HEK293T (cell line): ENCODE data around the gene CD33.

Experiments used
- CTCF ChIA-PET: fragments of 350-600 bp; formaldehyde crosslinking; extraction: SDS; loops from one replicate; lab custom pipeline; 2021; ENCODE audit warnings: antibody characterized with exemption, inconsistent platforms; lab: Yijun Ruan, JAX
- POLR2A ChIA-PET: fragments of 350-600 bp; formaldehyde crosslinking; extraction: SDS; loops from one replicate; lab custom pipeline; 2020; ENCODE audit warnings: antibody characterized with exemption, inconsistent platforms; lab: Yijun Ruan, JAX
- DNase-seq: peaks from one replicate; pipeline ENCODE4 v3.0.0; 2012; ENCODE audit warnings: mixed read lengths; ENCODE audit errors: extremely low spot score
- ARNT ChIP-seq: fragments of 450-650 bp; IDR thresholded peaks from 2 replicates; pipeline ENCODE4 v1.6.1; 2017; ENCODE audit warnings: mild to moderate bottlenecking
- BHLHE40 ChIP-seq: fragments of 450-650 bp; IDR thresholded peaks from 2 replicates; pipeline ENCODE4 v1.6.1; 2016; ENCODE audit warnings: mild to moderate bottlenecking, moderate library complexity, borderline replicate concordance
- CTBP1 ChIP-seq: fragments of 450-650 bp; IDR thresholded peaks from 2 replicates; pipeline ENCODE4 v1.6.1; 2016; ENCODE audit warnings: borderline replicate concordance
- ELF4 ChIP-seq: fragments of 450-650 bp; IDR thresholded peaks from 2 replicates; pipeline ENCODE4 v1.6.1; 2017; ENCODE audit warnings: antibody characterized with exemption
- FOXA1 ChIP-seq: fragments of 450-650 bp; IDR thresholded peaks from 2 replicates; pipeline ENCODE4 v1.6.1; 2016; ENCODE audit warnings: mild to moderate bottlenecking
- FOXK2 ChIP-seq: fragments of 450-650 bp; IDR thresholded peaks from 2 replicates; pipeline ENCODE4 v1.6.1; 2016; ENCODE audit warnings: mild to moderate bottlenecking
- FOXM1 ChIP-seq: fragments of 450-650 bp; IDR thresholded peaks from 2 replicates; pipeline ENCODE4 v1.6.1; 2017; ENCODE audit warnings: mild to moderate bottlenecking, borderline replicate concordance
- HDGF ChIP-seq: fragments of 450-650 bp; IDR thresholded peaks from 2 replicates; pipeline ENCODE4 v1.6.1; 2017; ENCODE audit warnings: antibody characterized with exemption, borderline replicate concordance
- L3MBTL2 ChIP-seq: fragments of 450-650 bp; conservative IDR thresholded peaks from 2 replicates; pipeline ENCODE4 v1.6.1; 2016; ENCODE audit warnings: mild to moderate bottlenecking
- LEF1 ChIP-seq: fragments of 450-650 bp; IDR thresholded peaks from 2 replicates; pipeline ENCODE4 v1.6.1; 2017; ENCODE audit warnings: mild to moderate bottlenecking, borderline replicate concordance
- NFRKB ChIP-seq: fragments of 450-650 bp; IDR thresholded peaks from 2 replicates; pipeline ENCODE4 v1.6.1; 2016; ENCODE audit warnings: mild to moderate bottlenecking, moderate library complexity
- PKNOX1 ChIP-seq: fragments of 450-650 bp; IDR thresholded peaks from 2 replicates; pipeline ENCODE4 v1.6.1; 2016
- SP1 ChIP-seq: fragments of 450-650 bp; IDR thresholded peaks from 2 replicates; pipeline ENCODE4 v1.6.1; 2017
- SUZ12 ChIP-seq: fragments of 450-650 bp; IDR thresholded peaks from 2 replicates; pipeline ENCODE4 v1.6.1; 2016; ENCODE audit warnings: mild to moderate bottlenecking
- TARDBP ChIP-seq: fragments of 450-650 bp; IDR thresholded peaks from 2 replicates; pipeline ENCODE4 v1.6.1; 2016
- ZNF384 ChIP-seq: fragments of 450-650 bp; IDR thresholded peaks from 2 replicates; pipeline ENCODE4 v1.6.1; 2016

The CD33 gene

GRCh38 chr19:51185868-51186215, 39.0 kb upstream of the CD33 start:
- no peak for DNase-seq
- TF ChIP-seq HDGF (no peak), BHLHE40 (no peak), PKNOX1 (no peak), SUZ12 (no peak), ELF4 (no peak), TARDBP (no peak), ZNF384 (no peak), NFRKB (no peak), SP1 (no peak), FOXA1 (no peak), FOXM1 (no peak), ARNT (no peak)
- POLR2A ChIA-PET: no interaction called here
- CTCF ChIA-PET: no interaction called here

GRCh38 chr19:51186323-51186722, 38.6 kb upstream of the CD33 start:
- ChIA-PET POLR2A (no interaction called here), CTCF (no interaction called here)
- TF ChIP-seq NFRKB: no peak
- TF ChIP-seq HDGF: no peak
- TF ChIP-seq SUZ12: no peak
- no peak for TF ChIP-seq SP1
- TF ChIP-seq FOXA1: no peak
- TF ChIP-seq TARDBP: no peak
- TF ChIP-seq LEF1: no peak
- no peak for TF ChIP-seq ARNT
- TF ChIP-seq FOXM1: no peak
- no peak for TF ChIP-seq ZNF384
- no peak for TF ChIP-seq BHLHE40
- TF ChIP-seq ELF4: no peak
- no peak for TF ChIP-seq CTBP1
- no peak for TF ChIP-seq PKNOX1
- TF ChIP-seq L3MBTL2: no peak
- TF ChIP-seq FOXK2: no peak
- no peak for DNase-seq

DNA sequence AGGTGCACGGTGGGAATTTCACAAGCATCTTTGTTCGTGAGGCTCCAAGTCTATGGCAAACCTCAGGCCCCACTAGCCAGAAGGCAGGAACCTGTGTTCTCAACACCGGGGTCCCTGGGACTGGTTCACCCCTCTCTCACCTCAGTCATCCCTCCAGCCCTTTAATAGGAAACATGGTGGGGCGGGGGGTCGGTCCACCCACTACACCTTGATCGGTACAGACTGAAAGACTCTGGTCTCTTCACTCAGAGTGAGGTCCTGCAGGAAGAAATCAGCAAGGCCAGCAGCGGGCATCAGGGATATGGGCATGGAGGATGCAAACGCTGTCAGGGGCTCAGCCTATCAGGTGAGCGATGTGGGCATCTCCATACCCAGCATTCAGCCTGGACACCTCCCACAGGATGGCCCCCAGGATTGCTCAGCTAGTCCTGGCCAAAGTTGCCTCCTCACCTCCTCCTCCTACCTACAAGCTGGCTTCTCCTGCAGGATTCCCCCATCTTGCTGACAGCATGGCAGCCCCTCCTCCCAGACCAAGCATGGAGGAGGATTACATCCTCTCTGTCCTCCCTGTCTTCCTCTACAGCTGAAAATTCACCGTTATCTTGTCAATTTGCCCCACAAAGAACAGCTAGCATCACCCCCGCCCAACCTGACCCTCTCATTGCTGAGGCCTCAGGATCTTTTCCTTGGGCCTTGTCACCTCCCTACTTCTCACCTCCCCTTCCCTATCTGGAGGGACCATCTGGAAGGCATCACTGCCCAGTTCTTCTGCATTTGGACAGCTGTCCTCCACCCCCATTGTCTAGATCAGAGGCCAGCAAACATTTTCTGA, 37.3 kb upstream of the CD33 start:
- CTCF ChIA-PET: no interaction called here

DNA sequence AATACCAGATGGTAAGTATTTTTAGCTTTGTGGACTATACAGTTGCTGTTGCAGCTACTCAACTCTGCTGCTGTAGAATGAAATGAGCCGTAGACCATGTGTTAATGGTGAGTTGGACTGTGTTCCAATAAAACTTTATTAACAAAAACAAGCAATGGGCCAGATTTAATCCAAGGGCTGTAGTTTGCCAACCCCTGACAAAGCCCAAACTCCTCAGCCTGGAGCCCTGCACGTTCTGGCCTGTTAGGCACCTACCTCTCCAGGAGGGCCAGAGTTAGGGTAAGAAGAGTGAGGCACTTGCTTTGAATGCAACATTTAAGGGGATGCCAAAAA, 36.7 kb upstream of the CD33 start:
- CTCF ChIA-PET: no interaction called here
- POLR2A ChIA-PET: no interaction called here
- no peak for DNase-seq
- TF ChIP-seq FOXM1 (no peak), ARNT (no peak), L3MBTL2 (no peak), NFRKB (no peak), PKNOX1 (no peak), ELF4 (no peak), TARDBP (no peak), FOXK2 (no peak), CTBP1 (no peak), ZNF384 (no peak), HDGF (no peak), LEF1 (no peak), FOXA1 (no peak), SUZ12 (no peak), BHLHE40 (no peak), SP1 (no peak)

More for the DNA sequence above, 37.3 kb upstream of the CD33 start:
- TF ChIP-seq FOXA1 (no peak), ZNF384 (no peak), ARNT (no peak)
- DNase-seq: no peak
- POLR2A ChIA-PET: no interaction called here

DNA sequence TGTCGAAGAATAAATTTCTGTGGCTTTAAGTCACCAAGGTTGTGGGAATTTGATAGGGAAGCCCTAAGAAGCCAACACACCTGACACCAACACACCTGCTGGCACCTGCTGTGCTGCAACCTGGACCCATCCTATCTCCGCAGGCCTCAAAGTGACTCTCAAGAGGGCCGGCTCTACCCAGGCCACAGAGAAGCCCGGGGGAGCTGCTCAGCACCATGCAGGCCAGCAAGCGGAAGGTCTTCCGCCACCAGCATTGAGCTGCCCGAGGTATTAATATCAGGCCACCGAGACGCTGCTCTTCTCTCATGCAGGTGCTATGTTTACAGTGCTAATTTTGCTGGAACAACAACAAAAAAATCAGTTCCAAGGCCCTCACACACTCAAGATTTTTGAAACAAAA, 32.2 kb upstream of the CD33 start:
- ChIA-PET CTCF (no interaction called here), POLR2A (no interaction called here)
- DNase-seq: no peak
- TF ChIP-seq SUZ12: no peak
- TF ChIP-seq ZNF384: no peak
- no peak for TF ChIP-seq TARDBP
- TF ChIP-seq FOXK2: no peak

GRCh38 chr19:51194527-51195315, 30.2 kb upstream of the CD33 start:
- CTCF ChIA-PET: no interaction called here
- POLR2A ChIA-PET: no interaction called here
- DNase-seq: no peak
- TF ChIP-seq FOXA1 (no peak), SP1 (no peak), ELF4 (no peak), BHLHE40 (no peak), FOXK2 (no peak), CTBP1 (no peak), LEF1 (no peak), TARDBP (no peak)
